HTR-8/SVneo (cell line): ENCODE results near the gene CASP1.
"Not testable (repeated sequence)": the region's sequence is repeated elsewhere in the genome, so short reads cannot be mapped to it uniquely, and the experiment has no call there.

Experiments used
- DNase-seq: peaks from one replicate; pipeline ENCODE4 v3.0.0; 2011; ENCODE audit warnings: low spot score, mixed read lengths; ENCODE audit not compliant: insufficient read length
- FAIRE-seq: peaks from 2 replicates; lab custom pipeline; 2011; peaks lifted over from hg19 to GRCh38; lab: Jason Lieb, UNC

CASP1 gene

GRCh38 chr11:105046898-105047579 is 12.1 kb upstream of the CASP1 start:
- DNase-seq (peak; percentile 86), FAIRE-seq (peak; percentile 96)

DNA sequence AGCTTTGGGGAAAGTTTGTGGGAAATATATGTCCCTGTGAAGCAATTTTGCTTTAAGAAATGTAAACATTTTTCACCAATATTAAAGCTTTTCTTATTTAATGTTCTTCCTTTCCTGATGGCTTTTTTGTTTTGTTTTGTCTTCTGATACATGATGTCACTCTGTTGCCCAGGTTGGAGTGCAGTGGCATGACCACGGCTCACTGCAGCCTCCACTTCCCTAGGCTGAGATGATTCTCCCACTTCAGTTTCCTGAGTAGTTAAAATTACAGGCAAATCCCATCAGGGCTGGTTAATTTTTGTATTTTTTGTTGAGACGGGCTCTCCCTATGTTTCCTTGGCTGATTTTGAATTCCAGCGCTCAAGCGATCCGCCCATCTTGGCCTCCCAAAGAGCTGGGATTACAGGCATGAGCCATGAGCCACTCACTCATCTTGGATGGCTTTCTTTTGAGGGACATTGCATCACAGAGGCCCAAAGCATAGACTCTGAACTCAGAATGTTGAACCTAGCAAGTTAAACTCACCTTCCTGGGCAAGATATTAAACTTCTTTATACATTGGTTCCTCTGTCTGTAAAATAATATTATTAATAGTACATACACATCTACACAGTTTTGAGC is 10.8 kb upstream of the CASP1 start:
- FAIRE-seq (no peak), DNase-seq (no peak)

DNA sequence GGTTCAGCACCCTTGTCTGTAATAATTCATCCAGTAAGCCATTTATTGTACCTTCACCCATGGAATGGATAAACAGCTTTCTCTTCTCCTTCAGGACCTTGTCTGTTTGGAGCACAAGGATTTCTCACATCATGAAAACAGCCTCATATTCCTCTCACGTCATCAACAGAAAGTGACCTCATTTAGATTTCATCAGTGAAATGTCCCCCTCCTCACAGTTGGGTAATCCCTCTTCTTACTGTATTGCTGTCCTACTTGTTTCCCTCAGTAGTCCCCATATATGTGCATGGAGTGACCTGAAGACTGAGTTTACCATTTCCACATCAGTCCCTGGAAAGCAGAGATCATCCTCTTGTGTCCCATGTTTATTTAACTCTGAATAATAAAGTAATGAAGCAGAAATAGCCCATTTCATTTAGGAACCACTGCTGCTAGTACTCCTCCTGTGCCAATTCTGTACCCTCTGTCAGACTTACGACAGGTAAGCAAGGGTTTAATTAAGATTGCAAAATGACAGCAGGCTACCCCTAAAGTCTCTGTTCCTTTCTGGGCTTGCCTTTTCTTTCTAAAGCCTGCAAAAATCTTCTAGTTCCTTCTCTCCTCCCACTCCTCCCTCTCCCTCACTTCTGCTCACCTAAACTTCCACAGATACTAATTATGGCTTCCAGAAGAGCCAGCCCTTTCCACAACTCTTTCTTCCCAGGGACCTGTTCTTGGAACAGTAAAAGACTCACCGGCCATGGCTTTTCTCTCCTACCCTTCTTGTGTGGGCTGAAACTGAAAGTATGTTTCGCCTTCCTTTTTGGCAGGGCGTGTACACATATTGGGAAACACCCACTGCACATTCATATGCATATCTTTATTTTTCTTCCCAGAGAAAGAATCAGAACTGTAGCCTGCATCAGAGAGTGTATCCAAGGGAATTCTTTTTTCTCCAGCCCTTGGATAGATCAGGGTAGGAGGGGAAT is 9.9 kb upstream of the CASP1 start, which contains the start of gene CARD16:
Gene CARD16 (minus strand): TSS at position 779 of the 968 bp plus-strand sequence. CDS start 38 bp downstream, at position 741.
- FAIRE-seq: not testable (repeated sequence)

DNA sequence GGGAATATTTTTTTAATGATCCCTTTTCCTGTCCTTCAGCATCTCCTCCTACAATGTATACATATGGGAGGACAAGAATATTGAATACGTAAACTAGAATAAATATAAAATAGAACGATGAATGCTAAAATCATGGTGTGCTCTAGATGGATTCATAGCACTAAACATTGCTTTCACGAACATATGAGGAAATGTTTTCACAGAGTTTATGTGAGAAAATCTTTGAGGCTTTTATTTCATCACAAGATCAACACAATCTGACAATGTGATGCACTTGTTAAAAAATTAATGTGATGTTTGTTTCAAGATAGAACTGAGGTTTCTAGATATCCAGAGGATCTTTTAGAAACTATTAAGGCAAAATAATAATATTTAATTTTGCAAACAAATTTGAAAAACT is 7.2 kb upstream of the CASP1 start:
- DNase-seq (no peak), FAIRE-seq (no peak)

More for the DNA sequence above, 9.9 kb upstream of the CASP1 start, which contains the start of gene CARD16:
- DNase-seq: not testable (repeated sequence)

GRCh38 chr11:105040703-105041102 is 5.8 kb upstream of the CASP1 start:
- DNase-seq: no peak
- FAIRE-seq: no peak

DNA sequence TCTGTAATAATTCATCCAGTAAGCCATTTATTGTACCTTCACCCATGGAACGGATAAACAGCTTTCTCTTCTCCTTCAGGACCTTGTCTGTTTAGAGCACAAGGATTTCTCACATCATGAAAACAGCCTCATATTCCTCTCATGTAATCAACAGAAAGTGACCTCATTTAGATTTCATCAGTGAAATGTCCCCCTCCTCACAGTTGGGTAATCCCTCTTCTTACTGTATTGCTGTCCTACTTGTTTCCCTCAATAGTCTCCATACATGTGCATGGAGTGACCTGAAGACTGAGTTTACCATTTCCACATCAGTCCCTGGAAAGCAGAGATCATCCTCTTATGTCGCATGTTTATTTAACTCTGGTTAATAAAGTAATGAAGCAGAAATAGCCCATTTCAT is 556 bp downstream of the CASP1 start:
- DNase-seq, FAIRE-seq: not testable (repeated sequence)

DNA sequence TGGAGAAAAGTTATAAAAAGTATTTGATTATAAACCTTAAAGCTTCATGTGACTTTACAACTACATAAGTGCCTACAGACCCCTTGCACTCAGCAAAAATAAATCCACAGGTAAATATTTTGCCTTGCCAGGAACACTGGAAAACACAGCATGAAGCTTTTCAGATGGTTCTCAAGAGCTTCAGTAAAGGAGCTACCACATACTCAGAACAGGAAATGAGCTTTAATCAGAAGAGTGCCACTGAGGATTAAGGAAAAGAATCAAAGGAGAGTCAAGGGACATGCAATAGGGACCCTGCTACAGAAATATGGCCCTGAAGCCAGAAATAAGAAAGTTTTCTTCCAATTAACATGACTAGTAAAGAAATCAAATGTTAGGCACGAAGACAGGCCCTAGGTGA is 1.2 kb downstream of the CASP1 start:
- FAIRE-seq: no peak
- no peak for DNase-seq

GRCh38 chr11:105033343-105033742 is 1.6 kb downstream of the CASP1 start:
- FAIRE-seq: no peak
- DNase-seq: no peak

DNA sequence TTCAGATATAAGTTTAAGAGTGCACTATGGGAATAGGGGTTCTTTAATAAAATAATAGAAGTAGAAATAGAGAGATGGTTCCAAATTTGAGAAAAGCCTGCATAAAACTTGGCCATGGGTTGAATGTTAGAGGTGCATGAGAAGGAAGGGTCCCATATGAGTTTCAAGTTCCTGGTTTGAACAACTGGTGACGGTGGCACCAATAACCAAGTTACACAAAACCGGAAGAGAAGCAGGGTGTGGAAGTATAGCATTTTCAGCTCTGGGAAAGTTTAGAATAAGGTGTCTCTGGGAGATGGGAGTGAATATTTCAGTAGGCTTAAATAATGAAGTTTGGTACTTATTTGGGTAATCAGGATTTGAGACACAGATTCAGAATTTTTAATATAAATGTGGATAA is 2.4 kb downstream of the CASP1 start:
- DNase-seq: no peak
- FAIRE-seq: no peak

DNA sequence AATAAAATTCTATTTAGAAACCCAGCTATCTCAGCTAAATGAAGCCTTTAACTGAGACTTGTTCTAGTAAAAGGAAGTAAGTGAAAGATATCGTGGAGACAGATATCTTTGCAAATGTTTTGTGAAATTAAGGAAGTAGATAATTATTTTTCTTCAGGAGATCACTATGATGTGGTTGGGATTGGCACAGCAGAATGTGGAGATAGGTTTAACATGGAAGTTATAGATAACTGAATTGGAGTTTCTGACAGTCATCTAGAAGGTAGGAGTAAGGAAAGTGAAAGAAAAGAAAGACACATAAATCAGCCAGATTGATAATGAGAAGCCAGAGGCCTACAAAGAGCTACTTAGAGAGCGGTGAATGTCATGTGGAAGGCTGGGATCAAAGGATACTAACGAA is 7.3 kb downstream of the CASP1 start:
- DNase-seq (no peak), FAIRE-seq (no peak)

DNA sequence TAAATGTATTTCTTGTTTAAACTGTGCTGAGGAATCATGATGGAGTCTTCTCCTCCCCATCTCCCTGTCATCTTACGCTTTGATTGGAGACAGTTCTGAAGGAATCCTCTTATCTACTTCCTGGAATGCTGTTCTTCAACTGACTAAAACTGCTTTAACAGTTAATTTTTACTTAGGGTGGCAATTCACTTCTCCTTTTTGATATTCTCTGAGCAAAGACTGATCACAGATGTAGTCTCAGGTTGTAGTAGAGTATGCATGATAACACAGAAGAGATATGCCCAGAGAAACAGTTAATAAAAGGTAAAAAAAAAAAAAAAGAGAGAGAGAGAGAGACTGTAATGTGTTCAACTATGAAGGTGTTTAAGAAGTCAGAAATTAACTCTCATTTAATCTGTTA is 10.6 kb downstream of the CASP1 start:
- DNase-seq (no peak), FAIRE-seq (no peak)

DNA sequence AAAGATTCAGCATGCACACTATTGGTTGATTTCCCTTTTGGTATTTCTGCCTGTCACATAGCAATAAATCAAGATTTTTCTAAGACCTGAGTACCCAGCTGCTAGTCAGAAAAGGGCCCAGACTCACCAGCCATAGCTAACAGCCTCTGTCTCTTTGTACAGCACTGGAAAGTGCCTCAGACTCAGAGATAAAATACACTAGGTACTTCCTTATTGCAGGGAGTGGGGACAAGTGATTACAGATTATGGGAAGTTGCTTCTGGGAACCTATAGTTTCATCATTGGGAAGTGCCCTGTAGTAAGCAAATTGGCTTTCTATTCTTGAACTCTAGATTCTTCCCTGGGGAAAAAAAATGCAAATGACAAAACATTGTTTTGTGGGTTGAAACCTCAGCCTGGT is 11.9 kb downstream of the CASP1 start, which contains the start of gene CASP5:
Gene CASP5 (minus strand): TSS at position 166 of the 400 bp plus-strand sequence. CDS start 32 bp downstream, at position 134.
- FAIRE-seq (no peak), DNase-seq (no peak)

DNA sequence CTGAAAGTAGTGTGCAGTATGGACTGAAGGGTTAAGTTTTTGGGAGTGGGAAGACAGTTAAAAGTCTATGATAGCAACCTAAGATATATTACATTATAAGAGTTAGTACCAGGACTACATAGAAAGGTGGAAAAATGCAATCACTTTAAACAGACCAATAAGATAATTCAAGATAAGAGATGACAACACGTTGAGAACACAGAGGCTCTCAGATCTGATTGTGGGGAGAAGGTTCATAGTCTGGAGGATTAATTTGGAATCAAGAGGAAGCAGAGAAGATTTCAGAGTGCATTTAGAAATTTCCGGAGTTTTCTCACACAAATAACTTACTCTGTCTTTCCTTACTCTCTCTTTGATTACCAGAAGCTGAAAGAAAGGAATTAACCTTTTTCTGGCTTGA is 12.4 kb downstream of the CASP1 start:
- DNase-seq (no peak), FAIRE-seq (peak; percentile 49)

- FAIRE-seq (no peak), DNase-seq (no peak)
These were observed 27.5 kb downstream of the CASP1 start for GRCh38 chr11:105007463-105007862.

DNA sequence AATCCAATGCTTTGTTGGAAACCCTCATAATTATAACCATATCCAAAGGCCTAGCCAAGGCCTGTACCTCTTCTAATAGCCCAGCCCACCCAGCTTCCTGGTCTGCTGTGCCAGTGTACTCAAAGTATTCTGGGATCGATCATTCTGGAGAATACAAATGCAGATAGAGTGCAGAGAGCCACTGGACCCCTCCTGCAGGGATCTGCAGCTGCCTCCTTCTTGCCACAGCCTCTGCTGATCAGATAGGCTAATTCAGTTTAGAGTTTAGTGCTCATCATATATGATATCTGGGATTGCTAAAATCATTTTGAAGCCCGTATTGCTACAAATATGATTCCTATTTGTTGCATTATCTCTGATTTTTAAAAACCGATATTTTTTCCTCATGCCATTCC is 29.5 kb downstream of the CASP1 start:
- no peak for DNase-seq
- no peak for FAIRE-seq

GRCh38 chr11:105004021-105004420 is 30.9 kb downstream of the CASP1 start:
- DNase-seq (no peak), FAIRE-seq (peak; percentile 16)

GRCh38 chr11:105003151-105003550 is 31.8 kb downstream of the CASP1 start:
- FAIRE-seq: no peak
- DNase-seq: no peak

GRCh38 chr11:105000797-105001196 is 34.1 kb downstream of the CASP1 start:
- no peak for DNase-seq
- FAIRE-seq: no peak

- peak; percentile 80 for FAIRE-seq
- peak; percentile 10 for DNase-seq
These were observed 34.8 kb downstream of the CASP1 start for GRCh38 chr11:105000167-105000566.

DNA sequence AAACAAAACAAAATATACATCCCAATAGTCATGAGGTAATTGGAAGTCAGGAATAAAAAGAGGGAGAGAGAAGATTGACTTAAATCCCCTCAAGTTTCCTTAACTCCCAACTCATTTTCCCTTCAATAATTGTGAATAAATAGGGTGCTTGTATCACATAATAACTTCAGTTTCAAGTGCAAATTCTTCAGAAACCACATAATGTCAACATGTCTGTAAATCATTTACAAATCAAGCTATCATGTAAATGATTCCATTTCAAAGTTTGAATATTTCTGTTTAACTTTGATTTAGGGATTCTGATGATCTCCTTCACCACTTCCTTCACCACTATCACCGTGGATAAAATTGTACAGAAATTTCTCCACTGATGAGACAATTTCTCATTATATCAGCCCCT is 35.2 kb downstream of the CASP1 start:
- DNase-seq (no peak), FAIRE-seq (no peak)

GRCh38 chr11:104997288-104997687 is 37.7 kb downstream of the CASP1 start:
- FAIRE-seq (peak; percentile 33), DNase-seq (peak; percentile 22)
